HepG2 (cell line): ENCODE measurements around the gene SPTY2D1. TPM values are rescaled to one million over a fixed set of nuclear protein-coding genes. Genes with fewer than 3 reads are reported as not detected.

Source experiments
- FOXJ3 ChIP-seq: sonication (generic); formaldehyde crosslinking; IDR thresholded peaks from 2 replicates; pipeline ENCODE4 v1.4.0; 2020; ENCODE audit warnings: missing genetic modification reagents, mild to moderate bottlenecking, borderline replicate concordance
- HDAC6 ChIP-seq: fragments of 200-600 bp; sonication (generic); IDR thresholded peaks from 2 replicates; pipeline ENCODE4 v1.7.0; 2017; ENCODE audit warnings: mild to moderate bottlenecking, antibody characterized with exemption, low read length, low read depth
- HMGA1 ChIP-seq: sonication (generic); formaldehyde crosslinking; conservative IDR thresholded peaks from 2 replicates; pipeline ENCODE4 v1.4.0; 2020; ENCODE audit warnings: missing genetic modification reagents
- HOXA3 ChIP-seq: sonication (generic); formaldehyde crosslinking; IDR thresholded peaks from 2 replicates; pipeline ENCODE4 v1.5.0; 2020; ENCODE audit warnings: missing genetic modification reagents
- KLF16 ChIP-seq, 2 experiments: sonication (generic) in 1 of 2; formaldehyde crosslinking in 1 of 2; IDR thresholded peaks; 2 replicates each; pipeline versions ENCODE4 v1.6.1 to v1.8.0; 2016 to 2023; ENCODE audit warnings: missing genetic modification reagents in 2 of 2, missing compliant biosample characterization in 1 of 2
- MTA1 ChIP-seq: sonication (generic); formaldehyde crosslinking; IDR thresholded peaks from 2 replicates; pipeline ENCODE4 v1.4.0; 2020; ENCODE audit warnings: missing genetic modification reagents, mild to moderate bottlenecking, borderline replicate concordance
- ONECUT2 ChIP-seq: sonication (generic); formaldehyde crosslinking; IDR thresholded peaks from 2 replicates; pipeline ENCODE4 v1.4.0; 2020; ENCODE audit warnings: missing genetic modification reagents
- STAG1 ChIP-seq: sonication (generic); formaldehyde crosslinking; IDR thresholded peaks from 2 replicates; pipeline ENCODE4 v1.4.0; 2020; ENCODE audit warnings: missing genetic modification reagents
- TP53 ChIP-seq: sonication (generic); formaldehyde crosslinking; conservative IDR thresholded peaks from 2 replicates; pipeline ENCODE4 v1.4.0; 2020; ENCODE audit warnings: missing genetic modification reagents
- ZBTB7B ChIP-seq: sonication (generic); formaldehyde crosslinking; IDR thresholded peaks from 2 replicates; pipeline ENCODE4 v1.4.0; 2020; ENCODE audit warnings: missing genetic modification reagents
- ZNF143 ChIP-seq: sonication (generic); formaldehyde crosslinking; IDR thresholded peaks from 2 replicates; pipeline ENCODE4 v1.4.0; 2020; ENCODE audit warnings: missing genetic modification reagents
- ZNF3 ChIP-seq: IDR thresholded peaks from 2 replicates; pipeline ENCODE4 v1.7.0; 2017; ENCODE audit warnings: inconsistent platforms
- ZNF431 ChIP-seq: sonication (generic); formaldehyde crosslinking; IDR thresholded peaks from 2 replicates; pipeline ENCODE4 v1.9.0; 2022; ENCODE audit warnings: missing genetic modification reagents, low read depth, mild to moderate bottlenecking, borderline replicate concordance
- ZNF773 ChIP-seq: sonication (generic); formaldehyde crosslinking; IDR thresholded peaks from 2 replicates; pipeline ENCODE4 v1.4.0; 2020; ENCODE audit warnings: missing genetic modification reagents, borderline replicate concordance
- ZNF788 ChIP-seq: sonication (generic); formaldehyde crosslinking; IDR thresholded peaks from 2 replicates; pipeline ENCODE4 v1.5.0; 2020; ENCODE audit warnings: mild to moderate bottlenecking, missing genetic modification reagents, borderline replicate concordance
- ZSCAN20 ChIP-seq: sonication (generic); formaldehyde crosslinking; IDR thresholded peaks from 2 replicates; pipeline ENCODE4 v1.4.0; 2020; ENCODE audit warnings: missing genetic modification reagents, mild to moderate bottlenecking, borderline replicate concordance
- ZSCAN29 ChIP-seq: sonication (generic); formaldehyde crosslinking; conservative IDR thresholded peaks from 2 replicates; pipeline ENCODE4 v1.4.0; 2020; ENCODE audit warnings: mild to moderate bottlenecking, missing genetic modification reagents
- polyA plus RNA-seq, 8 experiments: library from polyadenylated mRNA; depleted of rRNA in 3 of 8; stranded (reverse) in 7 of 8; unstranded in 1 of 8; fragments of >200 nt; fragmentation: Illumina TruSeq in 4 of 8; extraction: Trizol in 4 of 8; gene quantifications; 2 replicates each; pipeline versions ENCODE4 v1.2.1 to v1.2.3, GENCODE V29; 2011 to 2016; ENCODE audit warnings: low read depth in 4 of 8, missing spikeins in 1 of 8, mixed read lengths in 1 of 8; ENCODE audit not compliant: insufficient read depth in 1 of 8
- total RNA-seq, 5 experiments: library from RNA; depleted of rRNA; stranded (reverse); fragments of >200 nt; fragmentation: Illumina TruSeq; extraction: Trizol; gene quantifications; 2 replicates each; pipeline ENCODE4 v1.2.3, GENCODE V29; 2016; ENCODE audit warnings: low read depth in 1 of 5
- TF ChIP-seq, protein P1 (sequence below): sonication (generic); formaldehyde crosslinking; IDR thresholded peaks from 2 replicates; pipeline ENCODE4 v1.4.0; 2020; ENCODE audit warnings: missing genetic modification reagents, borderline replicate concordance
- TF ChIP-seq, protein P2 (sequence below): sonication (generic); formaldehyde crosslinking; IDR thresholded peaks from 2 replicates; pipeline ENCODE4 v1.5.0; 2020; ENCODE audit warnings: missing genetic modification reagents, mild to moderate bottlenecking, borderline replicate concordance
- TF ChIP-seq, protein P3 (sequence below): sonication (generic); formaldehyde crosslinking; IDR thresholded peaks from 2 replicates; pipeline ENCODE4 v1.4.0; 2020; ENCODE audit warnings: mild to moderate bottlenecking, missing genetic modification reagents
- TF ChIP-seq, protein P4 (sequence below): sonication (generic); formaldehyde crosslinking; IDR thresholded peaks from 2 replicates; pipeline ENCODE4 v1.8.0; 2022; ENCODE audit warnings: missing genetic modification reagents, mild to moderate bottlenecking, borderline replicate concordance

Gene SPTY2D1
- total and polyA plus RNA-seq, 2 of the 13 experiments (the other 11 are each of a cell fraction or from before 2014, with no cell fraction given), result 6.9 to 14.8 TPM

DNA sequence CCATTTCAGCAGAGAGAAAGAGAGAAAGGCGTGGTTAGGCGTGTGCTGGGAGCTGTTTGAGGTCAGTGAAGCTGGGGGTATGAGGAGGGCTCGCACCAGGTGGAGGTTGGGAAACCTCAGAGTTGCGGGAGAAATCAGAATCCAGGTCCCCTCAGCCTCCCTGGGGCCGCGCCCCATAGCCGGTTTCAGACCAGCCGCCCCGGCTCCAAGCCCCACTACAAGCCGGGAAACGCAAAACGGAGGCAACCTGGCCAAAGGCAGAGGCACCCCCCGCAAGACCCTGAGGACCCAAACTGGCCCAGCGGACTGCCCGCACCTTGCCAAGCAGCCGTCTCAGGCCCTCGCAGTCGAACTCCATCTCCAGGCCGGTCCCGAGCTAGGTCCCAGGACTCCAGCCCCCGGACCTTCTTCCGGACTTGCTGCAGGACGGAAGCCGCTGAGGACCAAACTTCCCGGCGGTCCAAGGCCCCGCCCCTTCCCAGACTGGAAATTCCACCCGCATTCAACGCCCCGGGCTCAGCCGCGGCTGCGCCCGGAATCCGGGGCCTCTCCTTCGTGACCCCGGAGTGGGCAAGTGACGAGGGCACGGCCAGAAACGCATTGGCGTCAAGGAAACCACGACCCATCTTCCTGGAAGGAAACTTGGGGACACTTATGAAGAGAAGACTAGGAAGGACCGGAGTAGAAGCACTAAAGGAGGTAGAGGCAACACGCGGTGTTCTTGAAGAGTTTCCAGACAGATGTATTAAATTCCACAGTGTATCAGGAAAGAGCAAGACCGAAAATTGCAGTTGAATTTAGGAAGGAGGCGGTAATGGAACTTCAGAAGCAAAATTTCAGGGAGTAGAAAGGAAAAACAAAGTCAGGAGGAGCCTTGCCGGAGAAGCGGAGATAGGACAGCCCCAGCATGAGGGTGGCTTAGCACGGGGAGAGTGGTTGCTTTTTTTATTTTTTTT, 45.6 kb downstream of the SPTY2D1 start, which contains the start of gene UEVLD (continued):
- TF ChIP-seq, protein P1, sequence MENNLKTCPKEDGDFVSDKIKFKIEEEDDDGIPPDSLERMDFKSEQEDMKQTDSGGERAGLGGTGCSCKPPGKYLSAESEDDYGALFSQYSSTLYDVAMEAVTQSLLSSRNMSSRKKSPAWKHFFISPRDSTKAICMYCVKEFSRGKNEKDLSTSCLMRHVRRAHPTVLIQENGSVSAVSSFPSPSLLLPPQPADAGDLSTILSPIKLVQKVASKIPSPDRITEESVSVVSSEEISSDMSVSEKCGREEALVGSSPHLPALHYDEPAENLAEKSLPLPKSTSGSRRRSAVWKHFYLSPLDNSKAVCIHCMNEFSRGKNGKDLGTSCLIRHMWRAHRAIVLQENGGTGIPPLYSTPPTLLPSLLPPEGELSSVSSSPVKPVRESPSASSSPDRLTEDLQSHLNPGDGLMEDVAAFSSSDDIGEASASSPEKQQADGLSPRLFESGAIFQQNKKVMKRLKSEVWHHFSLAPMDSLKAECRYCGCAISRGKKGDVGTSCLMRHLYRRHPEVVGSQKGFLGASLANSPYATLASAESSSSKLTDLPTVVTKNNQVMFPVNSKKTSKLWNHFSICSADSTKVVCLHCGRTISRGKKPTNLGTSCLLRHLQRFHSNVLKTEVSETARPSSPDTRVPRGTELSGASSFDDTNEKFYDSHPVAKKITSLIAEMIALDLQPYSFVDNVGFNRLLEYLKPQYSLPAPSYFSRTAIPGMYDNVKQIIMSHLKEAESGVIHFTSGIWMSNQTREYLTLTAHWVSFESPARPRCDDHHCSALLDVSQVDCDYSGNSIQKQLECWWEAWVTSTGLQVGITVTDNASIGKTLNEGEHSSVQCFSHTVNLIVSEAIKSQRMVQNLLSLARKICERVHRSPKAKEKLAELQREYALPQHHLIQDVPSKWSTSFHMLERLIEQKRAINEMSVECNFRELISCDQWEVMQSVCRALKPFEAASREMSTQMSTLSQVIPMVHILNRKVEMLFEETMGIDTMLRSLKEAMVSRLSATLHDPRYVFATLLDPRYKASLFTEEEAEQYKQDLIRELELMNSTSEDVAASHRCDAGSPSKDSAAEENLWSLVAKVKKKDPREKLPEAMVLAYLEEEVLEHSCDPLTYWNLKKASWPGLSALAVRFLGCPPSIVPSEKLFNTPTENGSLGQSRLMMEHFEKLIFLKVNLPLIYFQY (CRISPR knock-in tag), result peak; percentile 63
- TF ChIP-seq, protein P2, sequence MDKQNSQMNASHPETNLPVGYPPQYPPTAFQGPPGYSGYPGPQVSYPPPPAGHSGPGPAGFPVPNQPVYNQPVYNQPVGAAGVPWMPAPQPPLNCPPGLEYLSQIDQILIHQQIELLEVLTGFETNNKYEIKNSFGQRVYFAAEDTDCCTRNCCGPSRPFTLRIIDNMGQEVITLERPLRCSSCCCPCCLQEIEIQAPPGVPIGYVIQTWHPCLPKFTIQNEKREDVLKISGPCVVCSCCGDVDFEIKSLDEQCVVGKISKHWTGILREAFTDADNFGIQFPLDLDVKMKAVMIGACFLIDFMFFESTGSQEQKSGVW (CRISPR knock-in tag), result no peak
- 0 out of 2 replicates have a peak, but pooled peaks have one; percentile 28 for TF ChIP-seq ZSCAN20
- no peak for TF ChIP-seq ZNF3 (CRISPR knock-in tag)
- peak; percentile 68 for TF ChIP-seq HOXA3 (CRISPR knock-in tag)
- no peak; the same call in 1 of the 2 replicates for TF ChIP-seq FOXJ3 (CRISPR knock-in tag)
- TF ChIP-seq ZNF431, result no peak
- no peak for TF ChIP-seq STAG1 (CRISPR knock-in tag)
- peak; percentile 65 for TF ChIP-seq ZNF143
- TF ChIP-seq ZNF773 (CRISPR knock-in tag), result peak; percentile 59; the same call in 1 of the 2 replicates
- no peak for TF ChIP-seq HMGA1 (CRISPR knock-in tag)
- no peak for TF ChIP-seq TP53 (CRISPR knock-in tag)
- TF ChIP-seq HDAC6, result no peak
- TF ChIP-seq ZBTB7B, result 0 out of 2 replicates have a peak, but pooled peaks have one; percentile 73
- peak; percentile 70; the same call in 1 of the 2 replicates for TF ChIP-seq MTA1 (CRISPR knock-in tag)
- TF ChIP-seq ZSCAN29 (CRISPR knock-in tag), result peak; percentile 91; the same call in 1 of the 2 replicates
- TF ChIP-seq, protein P3, sequence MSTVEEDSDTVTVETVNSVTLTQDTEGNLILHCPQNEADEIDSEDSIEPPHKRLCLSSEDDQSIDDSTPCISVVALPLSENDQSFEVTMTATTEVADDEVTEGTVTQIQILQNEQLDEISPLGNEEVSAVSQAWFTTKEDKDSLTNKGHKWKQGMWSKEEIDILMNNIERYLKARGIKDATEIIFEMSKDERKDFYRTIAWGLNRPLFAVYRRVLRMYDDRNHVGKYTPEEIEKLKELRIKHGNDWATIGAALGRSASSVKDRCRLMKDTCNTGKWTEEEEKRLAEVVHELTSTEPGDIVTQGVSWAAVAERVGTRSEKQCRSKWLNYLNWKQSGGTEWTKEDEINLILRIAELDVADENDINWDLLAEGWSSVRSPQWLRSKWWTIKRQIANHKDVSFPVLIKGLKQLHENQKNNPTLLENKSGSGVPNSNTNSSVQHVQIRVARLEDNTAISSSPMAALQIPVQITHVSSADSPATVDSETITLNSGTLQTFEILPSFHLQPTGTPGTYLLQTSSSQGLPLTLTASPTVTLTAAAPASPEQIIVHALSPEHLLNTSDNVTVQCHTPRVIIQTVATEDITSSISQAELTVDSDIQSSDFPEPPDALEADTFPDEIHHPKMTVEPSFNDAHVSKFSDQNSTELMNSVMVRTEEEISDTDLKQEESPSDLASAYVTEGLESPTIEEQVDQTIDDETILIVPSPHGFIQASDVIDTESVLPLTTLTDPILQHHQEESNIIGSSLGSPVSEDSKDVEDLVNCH (CRISPR knock-in tag), result no peak
- TF ChIP-seq, protein P4, sequence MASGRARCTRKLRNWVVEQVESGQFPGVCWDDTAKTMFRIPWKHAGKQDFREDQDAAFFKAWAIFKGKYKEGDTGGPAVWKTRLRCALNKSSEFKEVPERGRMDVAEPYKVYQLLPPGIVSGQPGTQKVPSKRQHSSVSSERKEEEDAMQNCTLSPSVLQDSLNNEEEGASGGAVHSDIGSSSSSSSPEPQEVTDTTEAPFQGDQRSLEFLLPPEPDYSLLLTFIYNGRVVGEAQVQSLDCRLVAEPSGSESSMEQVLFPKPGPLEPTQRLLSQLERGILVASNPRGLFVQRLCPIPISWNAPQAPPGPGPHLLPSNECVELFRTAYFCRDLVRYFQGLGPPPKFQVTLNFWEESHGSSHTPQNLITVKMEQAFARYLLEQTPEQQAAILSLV (CRISPR knock-in tag), result 0 out of 2 replicates have a peak, but pooled peaks have one; percentile 19
- TF ChIP-seq ONECUT2 (CRISPR knock-in tag), result no peak
- peak in 1 of 2 experiments; percentile 87; a peak in 1 of 4 replicates for TF ChIP-seq KLF16 (CRISPR knock-in tag; IDR thresholded peaks at IDR 0.05)
- peak; percentile 89 for TF ChIP-seq ZNF788 (CRISPR knock-in tag)
